Activated gamma-delta T cell (primary cell): ENCODE measurements around the gene TSSK2.

Experiments
- DNase-seq: peaks from one replicate; lab custom pipeline; 2025; lab: John Stamatoyannopoulos, UW

Gene TSSK2

GRCh38 chr22:19125011-19125410, 6.1 kb upstream of the TSSK2 start:
- DNase-seq, result no peak

GRCh38 chr22:19125474-19126308, 5.4 kb upstream of the TSSK2 start:
- no peak for DNase-seq

GRCh38 chr22:19126309-19127273, 4.5 kb upstream of the TSSK2 start:
- DNase-seq, result no peak

- no peak for DNase-seq
Measured at GRCh38 chr22:19127329-19128008, 3.6 kb upstream of the TSSK2 start.

- no peak for DNase-seq
Measured at GRCh38 chr22:19128009-19128401, 3.1 kb upstream of the TSSK2 start.

GRCh38 chr22:19128946-19129727, 2.0 kb upstream of the TSSK2 start:
- no peak for DNase-seq

GRCh38 chr22:19129871-19130270, 1.2 kb upstream of the TSSK2 start:
- no peak for DNase-seq

GRCh38 chr22:19131685-19132015, 542 bp downstream of the TSSK2 start:
- DNase-seq, result no peak

GRCh38 chr22:19132153-19132552, 1.0 kb downstream of the TSSK2 start:
- no peak for DNase-seq

GRCh38 chr22:19132693-19133400, 1.7 kb downstream of the TSSK2 start:
- no peak for DNase-seq

GRCh38 chr22:19133561-19133960, 2.5 kb downstream of the TSSK2 start:
- no peak for DNase-seq

GRCh38 chr22:19134176-19134831, 3.2 kb downstream of the TSSK2 start:
- no peak for DNase-seq

- DNase-seq, result no peak
Measured at GRCh38 chr22:19134874-19135273, 3.8 kb downstream of the TSSK2 start.

GRCh38 chr22:19136915-19137314, 5.8 kb downstream of the TSSK2 start:
- DNase-seq, result no peak

- DNase-seq, result no peak
Measured at GRCh38 chr22:19137384-19138216, 6.5 kb downstream of the TSSK2 start.

- no peak for DNase-seq
Measured at GRCh38 chr22:19138217-19139000, 7.3 kb downstream of the TSSK2 start.

GRCh38 chr22:19139001-19139356, 7.9 kb downstream of the TSSK2 start:
- no peak for DNase-seq

- no peak for DNase-seq
Measured at GRCh38 chr22:19139974-19140373, 8.9 kb downstream of the TSSK2 start.

GRCh38 chr22:19142394-19142793, 11.3 kb downstream of the TSSK2 start:
- no peak for DNase-seq
